Stimulated activated CD8-positive, alpha-beta memory T cell treated with anti-CD3 and anti-CD28 coated beads, Interleukin-7, amount 100 ng/mL, for 48 hours (primary cell): ENCODE measurements around the gene CYP11A1.
"Not testable (repeated sequence)": the region's sequence is repeated elsewhere in the genome, so short reads cannot be mapped to it uniquely, and the experiment has no call there.

ENCODE experiments used
- DNase-seq, 2 donors: peaks; one replicate each; pipeline ENCODE4 v3.0.0-alpha.2; 2020; ENCODE audit warnings: low read depth in 1 of 2; ENCODE audit errors: extremely low read depth in 1 of 2

The CYP11A1 gene

DNA sequence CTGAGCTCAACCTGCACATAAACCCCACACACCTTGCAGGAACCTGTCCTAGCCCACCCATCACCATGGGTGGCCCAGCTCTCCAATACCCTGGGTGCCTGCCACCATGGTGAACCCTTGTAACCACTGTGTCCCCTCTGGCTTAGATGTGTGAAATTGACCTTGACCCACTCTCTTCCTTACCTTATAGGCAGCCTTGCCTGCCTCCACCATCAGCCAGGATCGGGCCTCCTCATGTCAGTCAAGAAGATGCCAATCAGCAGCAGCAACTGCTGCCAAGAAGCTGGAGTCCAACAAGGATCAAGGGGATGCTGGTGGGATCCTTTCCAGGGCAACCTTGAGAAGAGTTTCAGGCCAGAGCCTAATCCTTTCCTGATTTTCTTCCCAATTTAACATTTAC, 8.8 kb upstream of the CYP11A1 start:
- DNase-seq, result no peak

DNA sequence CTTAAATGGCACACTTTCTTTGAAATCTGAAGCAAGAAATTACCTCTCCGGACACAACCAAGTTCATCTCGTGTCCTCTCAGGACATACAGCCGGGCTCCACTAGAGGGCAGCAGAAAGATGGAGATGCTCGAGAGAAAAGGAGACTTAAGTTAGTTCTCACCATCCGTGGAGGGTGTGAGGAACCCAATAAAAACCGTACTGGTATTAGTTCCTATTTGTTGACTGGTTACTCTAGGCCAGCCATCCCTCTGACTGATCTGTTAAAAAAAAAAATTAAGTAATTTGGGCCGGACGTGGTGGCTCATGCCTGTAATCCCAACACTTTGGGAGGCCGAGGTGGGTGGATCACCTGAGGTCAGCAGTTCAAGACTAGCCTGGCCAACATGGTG, 7.9 kb upstream of the CYP11A1 start:
- peak in 1 of 2 donors; percentile 83 for DNase-seq

DNA sequence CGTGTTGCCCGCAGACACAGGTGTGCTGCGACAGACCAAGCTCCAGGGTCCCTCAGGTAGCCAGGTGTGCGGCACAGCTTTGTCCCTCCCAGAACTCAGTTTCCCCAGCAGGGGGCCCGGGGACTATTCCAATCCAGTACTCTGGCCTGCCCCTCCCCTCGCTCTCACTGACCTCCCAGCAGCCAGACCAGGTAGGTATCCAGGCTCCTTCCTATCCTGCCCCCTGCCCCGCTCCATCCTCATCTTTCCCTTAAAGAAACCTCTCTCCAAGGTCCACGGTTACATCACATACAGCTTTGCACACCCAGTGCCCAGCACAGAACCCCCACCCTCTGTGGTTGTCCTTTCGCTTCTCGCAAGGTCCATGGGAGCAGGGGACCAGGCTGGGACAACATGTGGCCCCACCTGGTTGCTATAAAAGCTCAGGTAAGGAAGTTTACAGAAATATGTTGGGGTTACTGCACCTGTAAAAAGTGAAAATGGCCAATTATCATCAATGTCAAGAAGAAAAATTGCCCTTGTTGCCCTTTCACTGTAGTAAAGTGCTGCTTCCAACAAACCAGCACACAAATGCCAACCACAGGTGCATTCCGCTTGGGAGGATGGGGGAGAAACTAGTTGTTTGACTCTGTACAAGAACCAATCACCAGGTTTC, 7.3 kb upstream of the CYP11A1 start:
- no peak for DNase-seq

DNA sequence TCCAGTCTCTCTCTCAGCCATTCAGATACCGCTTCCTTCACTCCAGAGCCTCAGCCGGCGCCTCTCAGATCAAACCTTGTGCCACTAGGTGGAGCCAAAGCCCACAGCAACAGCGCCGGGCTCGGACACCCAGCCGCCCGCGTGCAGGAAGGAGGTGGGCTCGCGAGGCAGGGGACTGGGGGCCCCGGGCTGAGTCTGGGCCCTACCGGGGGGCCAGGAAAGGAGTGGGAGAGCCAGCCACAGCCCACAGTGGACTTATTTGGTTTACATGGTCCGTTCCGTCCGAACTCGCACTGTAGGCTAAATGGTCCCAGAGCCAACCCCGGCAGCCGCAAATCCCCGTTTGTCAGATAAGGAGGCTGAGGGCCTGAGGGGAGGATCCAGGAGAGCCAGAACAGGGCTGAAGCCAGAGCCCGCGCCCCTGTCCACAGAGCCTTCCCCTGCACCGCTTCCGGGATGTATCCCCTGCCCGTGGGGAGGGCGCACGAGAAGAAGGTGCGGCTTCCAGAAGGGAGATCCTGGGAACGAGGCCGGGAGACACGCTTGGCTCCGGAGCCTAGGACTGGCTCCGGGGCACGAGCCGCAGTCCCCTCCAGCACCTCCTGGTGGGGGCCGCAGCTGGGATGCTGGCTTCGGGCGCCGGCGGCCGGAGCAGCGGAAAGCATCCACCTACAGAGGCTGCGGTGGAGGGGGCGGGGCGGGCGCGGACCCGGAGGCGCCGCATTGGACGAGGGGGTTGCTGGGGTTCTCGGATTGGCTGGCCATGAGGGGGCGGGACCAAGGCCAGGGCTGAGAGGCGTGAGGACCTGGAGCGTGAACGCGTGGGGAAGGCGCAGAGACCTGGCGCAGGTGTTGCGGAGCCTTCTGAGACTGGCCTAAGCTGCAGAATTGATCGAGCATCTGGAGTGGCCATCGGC, 6.5 kb upstream of the CYP11A1 start:
- DNase-seq, result peak; percentile 90 to 95

DNA sequence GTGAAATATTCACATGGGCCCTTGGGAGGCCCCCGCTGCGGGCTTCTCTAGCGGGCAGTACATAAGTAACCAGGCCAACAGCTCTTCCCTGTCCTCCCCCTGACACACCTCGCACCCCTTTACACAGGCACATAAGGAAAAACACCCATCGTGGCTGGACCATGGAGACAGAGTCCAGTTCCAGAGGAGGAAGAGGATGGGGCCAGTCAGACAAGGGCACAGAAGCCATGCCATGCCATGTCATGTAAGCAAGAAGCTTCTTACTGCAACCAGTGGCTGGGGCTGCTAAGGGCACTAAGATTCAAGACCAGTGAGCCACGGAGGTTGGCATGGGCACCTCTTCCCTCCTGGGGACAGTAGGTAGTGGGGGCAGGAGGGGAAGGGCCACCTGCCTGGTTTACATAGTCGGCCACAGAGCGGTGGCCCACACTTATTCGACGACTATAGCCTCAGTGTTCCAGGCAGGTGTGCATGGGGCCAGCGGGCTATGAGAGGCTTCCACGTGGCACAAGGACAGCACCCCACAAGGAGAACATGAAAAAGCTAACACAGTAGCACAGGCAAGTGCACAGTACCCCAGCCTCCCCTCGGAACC, 5.7 kb upstream of the CYP11A1 start:
- DNase-seq, result no peak

DNA sequence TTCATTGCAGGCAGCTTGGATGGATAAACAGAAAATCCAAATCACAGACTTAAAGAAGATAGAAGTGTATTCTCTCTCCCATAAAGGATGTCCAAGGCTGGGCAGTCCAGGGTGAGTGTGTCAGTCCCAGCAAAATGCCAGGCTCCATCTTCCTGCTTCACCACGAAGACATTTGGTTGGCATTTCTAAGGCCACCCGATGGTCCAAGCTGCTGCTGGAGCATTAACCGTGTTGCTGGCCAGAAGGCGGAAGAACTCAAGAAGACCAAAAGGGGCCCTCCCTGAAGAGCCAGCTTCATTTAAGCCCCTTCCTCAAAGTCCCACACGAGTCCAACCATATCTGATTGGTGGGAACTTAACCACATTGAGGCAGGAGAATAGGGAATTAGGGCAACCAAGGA, 3.0 kb upstream of the CYP11A1 start:
- no peak for DNase-seq

DNA sequence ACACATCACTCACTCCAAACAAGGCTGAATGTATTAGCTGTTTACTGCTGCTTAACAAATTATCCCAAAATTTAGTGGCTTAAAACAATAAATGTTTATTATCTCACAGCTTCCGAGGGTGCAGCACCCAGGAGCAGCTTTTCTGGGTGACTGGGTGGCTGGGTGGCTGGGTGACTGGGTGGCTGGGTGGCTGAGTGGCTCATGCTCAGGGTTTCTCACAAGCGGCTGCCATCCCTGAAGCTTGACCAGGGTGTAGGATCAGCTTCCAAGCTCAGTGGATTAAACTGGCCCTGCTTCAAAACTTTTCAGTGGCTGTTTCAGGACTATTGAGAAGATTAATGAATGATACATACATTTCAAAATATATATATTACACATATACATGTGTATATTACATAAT, 2.3 kb upstream of the CYP11A1 start:
- DNase-seq, result no peak

DNA sequence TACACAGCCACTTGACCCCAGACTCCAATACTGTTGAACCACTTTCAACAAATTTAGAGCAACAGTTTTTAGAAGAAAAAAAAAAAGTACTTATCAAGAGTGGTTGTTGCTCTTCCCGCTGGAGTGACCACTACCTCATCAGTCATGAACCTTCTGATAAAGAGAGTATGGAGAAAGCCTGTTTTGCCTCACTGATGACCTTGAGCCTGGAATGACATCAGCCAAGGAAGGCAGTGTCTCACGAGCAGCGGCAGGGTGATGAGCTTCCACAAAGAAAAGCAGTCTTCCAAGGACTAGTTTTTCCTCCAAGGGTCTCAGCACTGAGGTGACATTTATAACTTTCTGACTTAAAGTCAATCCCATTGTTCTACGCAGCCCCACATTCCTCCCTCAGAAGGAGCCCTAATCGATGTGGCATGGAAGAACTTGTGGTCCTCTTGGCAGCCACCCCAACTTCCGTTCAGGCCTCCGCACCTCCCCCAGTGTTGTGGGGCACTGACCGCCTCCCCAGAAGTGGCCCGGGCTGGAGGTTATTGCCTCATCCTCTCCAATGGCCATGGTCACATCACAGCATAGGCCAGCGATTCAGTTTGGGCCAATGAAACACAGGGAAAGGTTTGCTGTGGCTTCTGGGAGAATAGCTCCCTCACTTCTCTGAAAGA, 1.8 kb upstream of the CYP11A1 start:
- DNase-seq, result no peak

DNA sequence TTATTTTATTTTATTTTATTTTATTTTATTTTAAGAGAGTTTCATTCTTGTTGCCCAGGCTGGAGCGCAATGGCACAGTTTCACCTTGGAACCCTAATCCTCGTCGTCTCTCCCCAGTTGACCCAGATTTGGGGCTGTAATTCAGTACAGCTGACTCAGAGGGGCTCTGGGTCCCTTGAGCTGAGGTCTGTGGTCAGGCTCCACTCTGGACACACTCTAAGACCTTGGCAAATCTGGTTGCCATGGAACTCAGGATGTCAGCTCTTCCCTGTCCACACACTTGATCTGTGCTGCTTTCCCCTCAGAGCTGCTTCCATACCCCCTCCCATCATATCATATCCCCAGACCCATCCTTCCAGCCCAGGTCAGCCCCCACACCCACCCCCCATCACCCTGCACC, 675 bp upstream of the CYP11A1 start:
- no peak for DNase-seq

DNA sequence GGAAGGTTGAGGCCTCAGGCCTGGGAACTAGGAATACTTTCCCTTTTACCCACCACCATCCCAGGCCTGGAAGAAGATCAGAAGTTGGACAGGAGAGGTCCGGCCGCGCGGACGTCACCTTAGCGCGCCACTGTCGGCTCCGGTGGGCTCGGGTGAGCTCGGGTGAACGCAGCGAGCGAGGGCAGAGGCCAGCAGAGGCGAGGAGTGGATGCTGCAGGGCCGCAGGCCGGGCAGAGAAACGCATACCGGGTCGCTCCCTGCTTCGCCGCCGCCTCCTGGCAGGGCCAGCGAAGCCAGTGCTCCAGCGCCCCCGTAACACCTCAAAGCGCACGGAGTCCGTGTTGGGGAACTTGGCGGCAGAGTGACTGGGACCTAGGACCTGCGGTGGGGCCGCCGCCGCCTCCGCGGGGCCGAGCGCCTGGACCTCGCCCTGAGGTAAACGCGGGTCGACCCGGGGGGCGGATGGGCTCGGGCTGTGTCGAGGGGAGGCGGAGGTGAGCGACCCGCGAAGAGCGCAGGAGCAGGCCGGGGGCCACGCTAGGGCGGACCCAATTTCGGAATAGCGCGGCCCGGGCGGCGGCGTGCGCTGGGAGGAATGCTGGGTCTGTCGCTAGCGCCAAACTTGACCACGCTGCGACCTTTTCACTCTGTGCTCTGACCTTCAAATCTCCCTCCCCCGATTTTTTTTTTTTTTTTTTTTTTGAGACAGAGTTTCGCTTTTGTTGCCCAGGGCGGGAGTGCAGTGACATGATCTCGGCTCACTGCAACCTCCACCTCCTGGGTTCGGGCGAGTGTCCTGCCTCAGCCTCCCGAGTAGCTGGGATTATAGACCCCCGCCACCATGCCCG, 1.6 kb downstream of the CYP11A1 start:
- DNase-seq, result no peak

DNA sequence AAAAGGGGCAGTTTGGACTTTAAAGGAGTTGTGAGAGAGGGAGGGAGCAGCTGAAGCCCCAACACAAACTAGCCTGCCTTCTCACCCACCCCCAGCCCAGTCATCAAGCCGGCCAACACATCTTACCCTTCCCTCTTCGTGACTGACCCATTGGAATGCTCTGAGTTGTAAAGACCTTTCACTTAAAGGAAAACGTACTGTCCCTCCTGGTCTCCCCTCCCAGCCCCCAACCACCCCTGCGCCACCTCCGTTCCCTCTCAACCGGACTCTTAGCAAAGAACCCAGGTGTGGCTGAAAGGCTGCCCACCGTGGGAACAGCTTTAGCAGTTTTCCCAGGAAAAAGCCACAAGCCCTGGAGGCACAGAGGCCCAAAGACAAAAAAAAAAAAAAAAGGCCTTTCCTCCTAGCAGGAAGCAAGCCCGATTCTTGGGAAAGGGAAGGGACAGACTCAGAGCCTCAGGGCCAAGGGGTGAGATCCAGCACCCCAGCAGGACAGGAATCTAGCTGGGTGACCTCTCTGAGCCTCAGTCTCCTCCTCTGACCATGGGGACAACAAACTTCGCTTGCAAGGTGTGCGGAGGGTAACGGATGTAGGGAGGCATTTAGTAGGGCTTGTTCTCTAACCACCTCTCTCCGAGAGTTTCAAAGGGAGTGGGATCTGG, 2.4 kb downstream of the CYP11A1 start:
- DNase-seq, result no peak

DNA sequence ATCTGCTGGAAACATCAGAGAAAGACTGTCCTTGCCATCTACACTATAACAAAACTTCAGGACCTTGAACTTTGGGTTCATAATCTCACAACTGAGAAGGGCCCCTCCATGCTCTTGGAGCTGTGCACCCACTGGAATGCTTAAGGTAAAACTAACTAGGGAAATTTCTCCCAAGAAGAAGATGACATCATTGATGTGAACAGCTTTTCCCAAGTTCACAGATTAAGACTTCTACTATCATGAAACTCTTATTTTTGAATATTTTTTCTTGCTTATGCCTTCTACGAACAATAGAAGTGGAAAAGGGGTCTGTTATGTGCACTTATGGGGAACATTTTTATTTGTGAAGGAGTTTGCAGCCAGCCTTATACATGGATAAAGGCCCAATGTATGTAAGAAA, 5.0 kb downstream of the CYP11A1 start:
- no peak for DNase-seq

DNA sequence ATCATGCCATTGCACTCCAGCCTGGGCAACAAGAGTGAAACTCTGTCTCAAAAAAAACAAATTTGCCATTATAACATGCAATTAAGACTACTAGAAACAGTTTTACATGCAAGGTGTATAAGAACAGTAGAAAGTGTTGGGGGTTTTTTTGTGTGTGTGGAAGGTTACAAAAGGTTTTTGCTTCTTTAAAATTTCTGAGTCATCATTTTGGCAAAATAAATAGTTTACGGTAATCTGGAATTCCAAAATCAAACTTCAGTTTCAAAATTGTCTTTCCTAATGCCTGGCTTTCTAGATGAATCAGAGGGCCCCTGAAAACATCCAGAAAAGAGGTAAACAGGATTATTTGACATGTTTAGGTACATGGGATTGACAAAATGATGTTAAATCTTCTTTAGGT, 6.6 kb downstream of the CYP11A1 start:
- DNase-seq, result not testable (repeated sequence)

DNA sequence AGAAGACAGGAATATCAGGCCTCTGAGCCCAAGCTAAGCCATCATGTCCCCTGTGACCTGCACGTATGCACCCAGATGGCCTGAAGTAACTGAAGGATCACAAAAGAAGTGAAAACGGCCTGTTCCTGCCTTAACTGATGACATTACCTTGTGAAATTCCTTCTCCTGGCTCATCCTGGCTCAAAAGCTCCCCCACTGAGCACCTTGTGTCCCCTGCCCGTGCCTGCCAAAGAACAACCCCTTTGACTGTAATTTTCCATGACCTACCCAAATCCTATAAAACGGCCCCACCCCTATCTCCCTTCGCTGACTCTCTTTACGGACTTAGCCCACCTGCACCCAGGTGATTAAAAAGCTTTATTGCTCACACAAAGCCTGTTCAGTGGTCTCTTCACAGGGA, 8.1 kb downstream of the CYP11A1 start:
- not testable (repeated sequence) for DNase-seq

DNA sequence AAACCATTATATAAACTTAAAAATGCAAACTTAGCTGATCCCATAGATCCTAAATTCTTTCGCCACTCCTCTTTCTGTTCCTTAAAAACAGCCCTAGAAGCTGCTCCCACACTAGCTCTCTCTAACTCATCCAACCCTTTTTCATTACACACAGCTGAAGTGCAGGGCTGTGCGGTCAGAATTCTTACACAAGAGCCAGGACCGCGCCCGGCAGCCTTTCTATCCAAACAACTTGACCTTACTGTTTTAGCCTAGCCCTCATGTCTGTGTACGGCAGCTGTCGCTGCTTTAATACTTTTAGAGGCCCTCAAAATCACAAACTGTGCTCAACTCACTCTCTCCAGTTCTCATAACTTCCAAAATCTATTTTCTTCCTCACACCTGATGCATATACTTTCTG, 9.9 kb downstream of the CYP11A1 start:
- not testable (repeated sequence) for DNase-seq

DNA sequence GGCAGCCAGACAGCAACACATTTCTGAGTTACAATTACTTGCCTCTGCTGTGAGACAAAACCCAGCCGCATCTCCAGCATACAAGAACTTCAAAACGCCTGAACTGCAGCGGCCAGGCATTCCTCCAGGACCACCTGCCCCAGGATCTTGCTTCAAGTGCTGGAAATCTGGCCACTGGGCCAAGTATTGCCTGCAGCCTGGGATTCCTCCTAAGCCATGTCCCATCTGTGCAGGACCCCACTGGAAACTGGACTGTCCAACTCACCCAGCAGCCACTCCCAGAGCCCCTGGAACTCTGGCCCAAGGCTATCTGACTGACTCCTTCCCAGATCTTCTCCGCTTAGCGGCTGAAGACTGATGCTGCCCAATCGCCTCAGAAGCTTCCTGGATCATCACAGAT, 11.4 kb downstream of the CYP11A1 start:
- not testable (repeated sequence) for DNase-seq

DNA sequence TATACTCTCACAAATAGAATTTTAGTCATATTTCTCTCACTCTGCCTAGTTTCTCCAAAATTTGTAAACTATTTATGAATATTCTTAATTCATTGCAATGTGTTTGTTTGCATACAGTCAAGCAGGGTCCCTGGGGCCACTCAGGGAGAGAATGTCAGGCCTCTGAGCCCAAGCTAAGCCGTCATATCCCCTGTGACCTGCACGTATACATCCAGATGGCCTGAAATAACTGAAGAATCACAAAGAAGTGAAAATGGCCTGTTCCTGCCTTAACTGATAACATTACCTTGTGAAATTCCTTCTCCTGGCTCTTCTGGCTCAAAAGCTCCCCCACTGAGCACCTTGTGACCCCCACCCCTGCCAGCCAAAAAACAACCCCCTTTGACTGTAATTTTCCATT, 13.5 kb downstream of the CYP11A1 start:
- not testable (repeated sequence) for DNase-seq

DNA sequence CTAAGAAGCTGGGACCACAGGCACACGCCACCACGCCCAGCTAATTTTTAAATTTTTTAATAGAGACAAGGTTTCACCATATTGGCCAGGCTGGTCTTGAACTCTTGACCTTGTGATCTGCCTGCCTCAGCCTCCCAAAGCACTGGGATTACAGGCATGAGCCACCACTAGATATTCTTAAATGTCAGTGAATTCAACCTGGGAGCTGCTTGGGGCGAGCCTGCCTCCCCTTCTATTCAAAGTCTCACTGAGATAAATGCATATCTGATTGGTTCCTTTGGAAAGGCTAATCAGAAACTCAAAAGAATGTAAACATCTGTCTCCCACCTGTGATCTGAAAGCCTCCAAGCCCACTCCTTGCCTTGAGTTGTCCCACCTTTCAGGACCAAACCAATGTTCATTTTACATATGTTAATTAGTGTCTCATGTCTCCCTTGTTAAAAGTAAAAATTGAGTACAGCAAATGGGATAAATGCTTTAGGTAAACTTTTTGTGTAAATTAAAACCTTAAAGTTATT, 15.0 kb downstream of the CYP11A1 start:
- no peak for DNase-seq

DNA sequence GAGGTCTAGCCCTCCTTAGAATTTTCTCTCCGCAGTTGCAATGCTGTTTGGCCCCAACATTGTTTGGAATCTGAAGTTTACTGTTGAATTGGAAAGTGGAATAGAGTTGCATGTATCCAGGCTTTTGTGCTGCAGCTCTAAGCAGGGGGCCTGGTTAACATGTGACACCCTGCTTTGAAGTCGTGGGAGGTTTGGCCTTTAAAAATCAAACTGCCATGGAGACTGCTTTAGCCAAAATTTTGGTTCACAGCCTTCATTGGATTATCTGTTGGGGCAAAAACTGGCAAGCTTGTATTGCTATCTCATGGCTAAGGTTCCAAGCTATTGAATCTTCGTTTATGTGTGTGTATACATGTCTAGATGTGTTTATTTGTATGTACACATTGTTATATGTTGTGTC, 15.8 kb downstream of the CYP11A1 start:
- no peak for DNase-seq
